H9 (cell line): Measurements from ENCODE around the gene NCEH1. TPM values are rescaled to one million over a fixed set of nuclear protein-coding genes. Genes with fewer than 3 reads are reported as not detected.

Experiments used
- DNase-seq: peaks from one replicate; pipeline ENCODE4 v3.0.0-alpha.2; 2017
- H2AFZ ChIP-seq: one replicate; pipeline ENCODE4 v1.6.1; 2013; ENCODE audit warnings: mild to moderate bottlenecking, low read length, control low read depth, moderate library complexity
- H2AK5ac ChIP-seq: 2 replicates; pipeline ENCODE4 v1.6.1; 2013; ENCODE audit warnings: low read length, control low read depth, mixed read lengths; ENCODE audit not compliant: insufficient read length
- H2BK120ac ChIP-seq: one replicate; pipeline ENCODE4 v1.6.1; 2013; ENCODE audit warnings: low read depth, mild to moderate bottlenecking, low read length, control low read depth, inconsistent platforms; ENCODE audit not compliant: poor library complexity, severe bottlenecking
- H2BK12ac ChIP-seq: 2 replicates; pipeline ENCODE4 v1.6.1; 2013; ENCODE audit warnings: low read length, control low read depth, mixed read lengths, low read depth; ENCODE audit not compliant: insufficient read length
- H2BK15ac ChIP-seq: 2 replicates; pipeline ENCODE4 v1.6.1; 2013; ENCODE audit warnings: low read depth, low read length, control low read depth
- H2BK20ac ChIP-seq: one replicate; pipeline ENCODE4 v1.6.1; 2013; ENCODE audit warnings: low read depth, mild to moderate bottlenecking, low read length, control low read depth, inconsistent platforms; ENCODE audit not compliant: poor library complexity, severe bottlenecking
- H2BK5ac ChIP-seq: 2 replicates; pipeline ENCODE4 v1.6.1; 2013; ENCODE audit warnings: low read length, control low read depth, mixed read lengths; ENCODE audit not compliant: insufficient read length
- H3K14ac ChIP-seq: 2 replicates; pipeline ENCODE4 v1.6.1; 2013; ENCODE audit warnings: low read length, control low read depth; ENCODE audit not compliant: insufficient read depth
- H3K18ac ChIP-seq: 2 replicates; pipeline ENCODE4 v1.6.1; 2013; ENCODE audit warnings: low read depth, mild to moderate bottlenecking, mixed read lengths, low read length, control low read depth; ENCODE audit not compliant: insufficient read length
- H3K23ac ChIP-seq: 2 replicates; pipeline ENCODE4 v1.6.1; 2013; ENCODE audit warnings: low read length, control low read depth, mixed read lengths, low read depth; ENCODE audit not compliant: insufficient read length
- H3K23me2 ChIP-seq: 2 replicates; pipeline ENCODE4 v1.6.1; 2013; ENCODE audit warnings: low read depth, mild to moderate bottlenecking, mixed read lengths, low read length, control low read depth; ENCODE audit not compliant: insufficient read length, poor library complexity, severe bottlenecking
- H3K27ac ChIP-seq: 2 replicates; pipeline ENCODE4 v1.5.1; 2013; ENCODE audit warnings: low read length, control low read depth, mixed read lengths, low read depth; ENCODE audit not compliant: insufficient read length
- H3K27me3 ChIP-seq: 2 replicates; pipeline ENCODE4 v1.6.1; 2013; ENCODE audit warnings: low read length, control low read depth, inconsistent platforms; ENCODE audit not compliant: insufficient read depth
- H3K4ac ChIP-seq: 2 replicates; pipeline ENCODE4 v1.6.1; 2013; ENCODE audit warnings: low read depth, mild to moderate bottlenecking, control low read depth, inconsistent platforms, low read length, moderate library complexity
- H3K4me1 ChIP-seq: 2 replicates; pipeline ENCODE4 v1.6.1; 2013; ENCODE audit warnings: low read length, control low read depth, inconsistent platforms; ENCODE audit not compliant: insufficient read depth
- H3K4me2 ChIP-seq: 2 replicates; pipeline ENCODE4 v1.6.1; 2013; ENCODE audit warnings: low read length, control low read depth, mixed read lengths; ENCODE audit not compliant: insufficient read length, insufficient read depth
- H3K56ac ChIP-seq: 2 replicates; pipeline ENCODE4 v1.6.1; 2013; ENCODE audit warnings: low read depth, mild to moderate bottlenecking, mixed read lengths, low read length, control low read depth; ENCODE audit not compliant: insufficient read length
- H3K79me1 ChIP-seq: 2 replicates; pipeline ENCODE4 v1.6.1; 2013; ENCODE audit warnings: low read depth, mild to moderate bottlenecking, moderate library complexity, low read length, control low read depth, inconsistent platforms; ENCODE audit not compliant: insufficient read depth, poor library complexity, severe bottlenecking
- H3K79me2 ChIP-seq: 2 replicates; pipeline ENCODE4 v1.6.1; 2013; ENCODE audit warnings: low read length, control low read depth, inconsistent platforms; ENCODE audit not compliant: insufficient read depth
- H3K9ac ChIP-seq: 2 replicates; pipeline ENCODE4 v1.6.1; 2013; ENCODE audit warnings: low read length, control low read depth, mixed read lengths; ENCODE audit not compliant: insufficient read length; ENCODE audit errors: extremely low read depth
- H3K9me3 ChIP-seq: one replicate; pipeline ENCODE4 v1.6.1; 2013; ENCODE audit warnings: low read depth, low read length, inconsistent platforms; ENCODE audit not compliant: control insufficient read depth
- H3T11ph ChIP-seq: one replicate; pipeline ENCODE4 v1.6.1; 2013; ENCODE audit warnings: mild to moderate bottlenecking, low read length, control low read depth, inconsistent platforms
- H4K20me1 ChIP-seq: one replicate; pipeline ENCODE4 v1.6.1; 2013; ENCODE audit not compliant: control insufficient read depth, insufficient read length, insufficient read depth
- H4K5ac ChIP-seq: 2 replicates; pipeline ENCODE4 v1.6.1; 2013; ENCODE audit warnings: low read depth, mild to moderate bottlenecking, mixed read lengths, low read length, control low read depth; ENCODE audit not compliant: insufficient read length
- H4K8ac ChIP-seq: replicated peaks from 2 replicates; pipeline ENCODE4 v1.6.1; 2013; ENCODE audit warnings: low read length, control low read depth, mixed read lengths, low read depth; ENCODE audit not compliant: insufficient read length
- H4K91ac ChIP-seq: 2 replicates; pipeline ENCODE4 v1.6.1; 2013; ENCODE audit warnings: low read depth, mild to moderate bottlenecking, moderate library complexity, mixed read lengths, low read length, control low read depth; ENCODE audit not compliant: insufficient read length
- H3K27ac Mint-ChIP-seq, 3 experiments: 2 replicates in 2 of 3; 3 replicates in 1 of 3; pipeline ENCODE4 v1.8.0; 2020 to 2021; ENCODE audit warnings: mixed read lengths in 3 of 3, mild to moderate bottlenecking in 1 of 3, moderate library complexity in 1 of 3
- H3K27me3 Mint-ChIP-seq: 2 replicates; pipeline ENCODE4 v1.8.0; 2021; ENCODE audit warnings: low read depth, mild to moderate bottlenecking, moderate library complexity, mixed read lengths
- H3K36me3 Mint-ChIP-seq, 3 experiments: 2 replicates in 2 of 3; 3 replicates in 1 of 3; pipeline ENCODE4 v1.8.0; 2020 to 2021; ENCODE audit warnings: low read depth in 3 of 3, mixed read lengths in 3 of 3; ENCODE audit not compliant: insufficient read depth in 1 of 3
- H3K4me1 Mint-ChIP-seq, 2 experiments: 2 replicates each; pipeline ENCODE4 v1.8.0; 2020; ENCODE audit warnings: mixed read lengths in 2 of 2
- H3K4me3 Mint-ChIP-seq, 2 experiments: 2 replicates in 1 of 2; 3 replicates in 1 of 2; pipeline ENCODE4 v1.8.0; 2020 to 2021; ENCODE audit warnings: mild to moderate bottlenecking in 2 of 2, mixed read lengths in 2 of 2, moderate library complexity in 1 of 2
- H3K9me3 Mint-ChIP-seq, 2 experiments: 2 replicates in 1 of 2; 3 replicates in 1 of 2; pipeline ENCODE4 v1.8.0; 2020; ENCODE audit warnings: mild to moderate bottlenecking in 2 of 2, mixed read lengths in 2 of 2, moderate library complexity in 1 of 2
- CTCF ChIP-seq: fragments of 200-600 bp; sonication (generic); conservative IDR thresholded peaks from 3 replicates; pipeline ENCODE4 v1.8.0; 2021; ENCODE audit warnings: antibody characterized with exemption, mild to moderate bottlenecking
- WGBS: extraction: QIAGEN DNeasy Blood & Tissue Kit; methylation state at CpG from one replicate; pipeline ENCODE4 v1.1.7; 2013; ENCODE audit warnings: missing lambda C conversion rate, low lambda C conversion rate, mixed read lengths; ENCODE audit not compliant: insufficient read length; ENCODE audit errors: extremely low coverage; 5-methylcytosine and 5-hydroxymethylcytosine counted together
- total RNA-seq: library from RNA; stranded (reverse); gene quantifications from 2 replicates; pipeline ENCODE4 v1.2.1, GENCODE V29; 2021

NCEH1 gene
- total RNA-seq, 1 experiment from 2014 or later: 2.3 TPM

- Histone ChIP-seq H3K23ac (no peak overlapping the region), H3T11ph (no peak overlapping the region), H3K9ac (no peak overlapping the region), H2BK120ac (no peak overlapping the region), H3K4me2 (no peak overlapping the region), H3K14ac (no peak overlapping the region), H3K4me1 (peaks cover 4% of the 10 kb centered on the region; the same call in 1 of the 2 replicates), H3K79me1 (peaks cover 11% of the 10 kb centered on the region), H2BK12ac (no peak overlapping the region), H2BK20ac (no peak overlapping the region), H4K8ac (no peak overlapping the region), H3K4ac (no peak overlapping the region), H4K5ac (no peak overlapping the region), H3K56ac (no peak overlapping the region), H3K27ac (no peak overlapping the region), H4K20me1 (no peaks in the 10 kb centered on the region), H3K23me2 (peaks cover 3% of the 10 kb centered on the region), H3K27me3 (no peaks in the 10 kb centered on the region), H2AK5ac (no peak overlapping the region), H2BK15ac (no peak overlapping the region), H3K18ac (no peak overlapping the region), H2BK5ac (no peak overlapping the region), H4K91ac (no peak overlapping the region), H2AFZ (no peak overlapping the region), H3K79me2 (peaks cover 25% of the 10 kb centered on the region; the same call in 1 of the 2 replicates), H3K9me3 (no peaks in the 10 kb centered on the region)
- Mint-ChIP-seq H3K27ac (no peak overlapping the region; a peak in 1 of 7 replicates), H3K4me3 (peak overlapping the region; percentile 96; a peak in 3 of 5 replicates), H3K27me3 (no peaks in the 10 kb centered on the region), H3K9me3 (no peaks in the 10 kb centered on the region), H3K4me1 (peaks cover 18 to 25% of the 10 kb centered on the region in 2 experiments), H3K36me3 (peaks cover 31 to 52% (median 45%) of the 10 kb centered on the region in 3 experiments)
- no peak for TF ChIP-seq CTCF
- WGBS: no CpG with 5 or more reads among the region's 1 CpG
- no peak for DNase-seq
These were observed 41.8 kb upstream of the NCEH1 start for GRCh38 chr3:172752651-172753050.
